ENCODE data around the gene CTSA. TPM values are rescaled to one million over a fixed set of nuclear protein-coding genes. Genes with fewer than 3 reads are reported as not detected.

The CTSA gene
- total and polyA plus RNA-seq, 9 of the 15 experiments (the other 6 are each of a cell fraction or from before 2014, with no cell fraction given): 8.8 to 61.7 (median 28.3) TPM

GRCh38 chr20:45934586-45935415 lies 43.7 kb downstream of the CTSA start, which contains the start of gene PCIF1 (continued):
- TF ChIP-seq ZNF407 (IDR thresholded peaks at IDR 0.05; ENCODE audit: low read depth) (no peak), SP1 (CRISPR knock-in tag; IDR thresholded peaks at IDR 0.05) (peak; percentile 100), CHD7 (IDR thresholded peaks at IDR 0.05; ENCODE audit: low read depth, low read length) (no peak)

All from K562 (cell line).